Psoas muscle (tissue), 8 donors: ENCODE measurements around the gene TMIGD2. TPM values are rescaled to one million over a fixed set of nuclear protein-coding genes. Genes with fewer than 3 reads are reported as not detected.
"Not testable (repeated sequence)": the region's sequence is repeated elsewhere in the genome, so short reads cannot be mapped to it uniquely, and the experiment has no call there.

Experiments used
- ATAC-seq, 4 donors: fragments of 200-7000 bp; cut with Tn5 transposase; one replicate each; pipeline ENCODE4 v1.9.1; 2020; ENCODE audit warnings: moderate library complexity in 3 of 4, mild to moderate bottlenecking in 2 of 4
- DNase-seq, 2 donors: peaks; one replicate each; pipeline ENCODE4 v3.0.0-alpha.2; 2020
- H3K27ac ChIP-seq: fragments of 200-600 bp; one replicate; pipeline ENCODE4 v1.8.0; 2022
- H3K27me3 ChIP-seq, 3 donors: fragments of 200-600 bp in 1 of 3; one replicate each; pipeline versions ENCODE4 v1.6.1 to v1.8.0; 2013 to 2022; ENCODE audit warnings: low read length in 2 of 3, mild to moderate bottlenecking in 2 of 3, moderate library complexity in 1 of 3; ENCODE audit not compliant: insufficient read depth in 3 of 3
- H3K36me3 ChIP-seq, 2 donors: fragments of 200-600 bp in 1 of 2; one replicate each; pipeline versions ENCODE4 v1.6.1 to v1.8.0; 2013 to 2022; ENCODE audit warnings: low read depth in 1 of 2, mild to moderate bottlenecking in 1 of 2, moderate library complexity in 1 of 2; ENCODE audit not compliant: insufficient read depth in 1 of 2
- H3K4me1 ChIP-seq: fragments of 200-600 bp; one replicate; pipeline ENCODE4 v1.8.0; 2022
- H3K4me3 ChIP-seq: fragments of 200-600 bp; one replicate; pipeline ENCODE4 v1.8.0; 2022; ENCODE audit warnings: mild to moderate bottlenecking
- H3K9me3 ChIP-seq: fragments of 200-600 bp; one replicate; pipeline ENCODE4 v1.8.0; 2022
- CTCF ChIP-seq: fragments of 200-600 bp; IDR thresholded peaks from one replicate; pipeline ENCODE4 v1.8.0; 2022; ENCODE audit warnings: antibody characterized with exemption
- WGBS, 3 donors: extraction: QIAGEN DNeasy Blood & Tissue Kit; methylation state at CpG; one replicate each; pipeline versions ENCODE4 v1.1.6 to v1.1.7; 2013; 5-methylcytosine and 5-hydroxymethylcytosine counted together
- intact Hi-C, 2 donors: fragments of 100-400 bp; cut with DNase I; formaldehyde crosslinking; loops; one replicate each; pipeline versions ENCODE4 v1.11.0 to v1.14.2; 2022
- polyA plus RNA-seq, 3 donors: library from polyadenylated mRNA; stranded (reverse); fragments of 200-250 nt; gene quantifications; one replicate each; pipeline ENCODE4 v1.2.3, GENCODE V29; 2013
- total RNA-seq, 4 donors: library from RNA; stranded (reverse); fragmentation: NEBNext Ultra II Directional in 2 of 4; extraction: Animal tissue kit (Norgen Biotek cat#: 25700) in 2 of 4; gene quantifications; one replicate each; pipeline versions ENCODE4 v1.2.1 to v1.2.4, GENCODE V29; 2021 to 2023
- donor health status: healthy with polysubstance abuse.
- donor health status: DM: no; HTN: no; CAD: no; lungs with moderate emphysema.
- donor health status: Bipolar disorder and iron deficiency.
- donor health status: healthy.
- donor health status: DM: yes; HTN: yes; CAD: no.
- donor health status: DM: no; HTN: no; CAD: no.
- donor health status: DM: no; HTN: no; CAD: no.
- donor health status: DM: yes; HTN: yes; CAD: no.

Gene TMIGD2
- total and polyA plus RNA-seq, 7 donors: 0.10 to 0.20 (median 0.18) TPM; not detected in 4

DNA sequence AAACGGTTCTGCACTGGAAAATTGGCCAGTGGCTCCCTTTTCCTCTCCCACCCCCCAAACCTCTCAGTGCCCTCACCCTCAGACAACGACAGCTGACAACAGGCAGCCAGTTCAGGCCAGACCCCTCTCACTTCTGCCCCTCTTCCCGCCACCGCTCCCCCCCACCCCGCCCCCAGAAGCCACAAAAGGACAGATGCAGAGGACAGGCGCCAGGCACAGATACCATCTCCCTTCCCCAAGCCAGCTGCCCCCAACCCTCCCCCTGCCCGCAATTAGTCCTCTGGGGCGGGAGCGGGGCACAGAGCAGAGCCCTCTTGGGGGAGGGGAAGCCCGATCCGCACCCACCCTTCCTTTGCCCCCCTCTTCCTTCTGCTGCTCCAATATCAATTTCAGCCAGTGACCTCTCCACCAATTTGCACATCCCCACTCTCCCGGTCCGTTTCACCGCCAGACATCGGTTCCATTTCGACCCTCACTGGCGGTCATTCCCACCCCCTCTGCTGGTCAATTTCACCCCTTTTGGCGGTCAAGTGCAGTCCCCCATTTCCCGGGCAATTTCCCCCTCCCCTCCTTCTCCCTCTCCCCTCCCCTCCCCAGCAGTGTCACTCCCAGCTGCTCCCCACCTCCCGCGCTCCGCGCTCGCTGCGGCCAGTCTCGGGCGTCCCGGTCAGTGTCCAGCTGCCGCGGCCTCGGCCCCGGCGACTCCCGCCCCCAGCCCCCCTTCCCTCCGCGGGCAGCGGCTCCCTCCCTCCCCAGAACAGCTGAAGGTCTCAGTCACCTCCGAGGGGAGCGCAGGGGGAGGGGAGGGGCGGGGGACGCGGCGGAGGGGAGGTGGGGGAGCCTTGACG lies 23.5 kb downstream of the TMIGD2 start, which contains the start of gene SHD:
TSS of gene SHD (plus strand) at position 848 of the 848 bp plus-strand sequence. CDS start 798 bp downstream, outside the sequence.
- TF ChIP-seq CTCF: no peak
- DNase-seq: no peak
- peak within 1 kb of the TSS; percentile 51 for H3K4me3 ChIP-seq
- peak in 1 of 4 donors; percentile 19 for ATAC-seq
- intact Hi-C loops: loop anchor here in 1 of 2 donors (10.0 kb wide), 1 partner anchor 136 kb away; no protein-coding TSS in a partner anchor
- no peaks in the 10 kb centered on the region for H3K9me3 ChIP-seq
- WGBS, 3 donors: 2 to 4% (median 4%) methylated on average over 29 to 43 of the region's 44 CpGs
- H3K27me3 ChIP-seq: peaks cover 0 to 51% (median 16%) of the 10 kb centered on the region in 3 donors
- H3K36me3 ChIP-seq: no peaks in the 10 kb centered on the region
- no peak within 1 kb of the TSS for H3K27ac ChIP-seq
- H3K4me1 ChIP-seq: peaks cover 4% of the 10 kb centered on the region

DNA sequence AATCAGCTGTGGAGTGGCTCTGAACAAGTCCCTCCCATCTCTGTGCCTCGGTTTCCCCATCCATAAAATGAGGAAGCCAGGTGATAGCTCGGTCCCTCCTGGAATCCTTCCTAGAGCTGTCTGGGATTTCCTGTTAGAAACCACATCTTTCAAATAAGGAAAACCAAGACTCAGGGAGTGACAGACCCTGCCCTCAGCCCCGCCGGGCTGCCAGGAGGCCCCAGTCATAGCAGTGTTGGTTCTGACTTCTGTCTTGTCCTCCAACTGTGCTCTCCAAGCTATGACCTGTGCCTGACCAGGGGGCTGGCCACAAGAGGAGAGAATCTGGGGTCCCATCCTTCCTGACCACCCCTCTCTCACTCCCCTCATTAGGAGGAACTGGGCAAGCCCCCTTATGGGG lies 24.2 kb downstream of the TMIGD2 start:
- H3K4me3 ChIP-seq: no peak overlapping the region

GRCh38 chr19:4277191-4277696 lies 24.9 kb downstream of the TMIGD2 start:
- peaks cover 4% of the 10 kb centered on the region for H3K4me1 ChIP-seq
- no peak for TF ChIP-seq CTCF
- no peak overlapping the region for H3K27ac ChIP-seq
- H3K9me3 ChIP-seq: no peaks in the 10 kb centered on the region
- intact Hi-C loops: loop anchor here in 1 of 2 donors (10.0 kb wide), 1 partner anchor 138 kb away; no protein-coding TSS in a partner anchor
- WGBS, 3 donors: 32 to 41% (median 37%) methylated on average over 16 of the region's 16 CpGs
- ATAC-seq (no peak), DNase-seq (no peak)
- H3K4me3 ChIP-seq: no peak overlapping the region
- peaks cover 0 to 3% of the 10 kb centered on the region in 2 donors for H3K36me3 ChIP-seq
- H3K27me3 ChIP-seq: peaks cover 0 to 40% (median 16%) of the 10 kb centered on the region in 3 donors

More for the DNA sequence above, 24.2 kb downstream of the TMIGD2 start:
- H3K9me3 ChIP-seq: no peaks in the 10 kb centered on the region
- TF ChIP-seq CTCF: no peak
- H3K27ac ChIP-seq: no peak overlapping the region
- DNase-seq (no peak), ATAC-seq (no peak)
- H3K36me3 ChIP-seq: no peaks in the 10 kb centered on the region
- intact Hi-C loops: loop anchor here in 1 of 2 donors (10.0 kb wide), 1 partner anchor 137 kb away; no protein-coding TSS in a partner anchor
- H3K27me3 ChIP-seq: peaks cover 0 to 48% (median 16%) of the 10 kb centered on the region in 3 donors
- WGBS, 3 donors: 19 to 43% (median 28%) methylated on average over 4 of the region's 4 CpGs
- H3K4me1 ChIP-seq: peaks cover 4% of the 10 kb centered on the region

GRCh38 chr19:4274321-4274686 lies 27.9 kb downstream of the TMIGD2 start:
- H3K4me3 ChIP-seq, H3K27ac ChIP-seq, DNase-seq, H3K4me1 ChIP-seq, H3K9me3 ChIP-seq: not testable (repeated sequence)
- Histone ChIP-seq H3K27me3 (peaks cover 0 to 13% (median 6%) of the 10 kb centered on the region in 3 donors), H3K36me3 (peaks cover 0 to 33% of the 10 kb centered on the region in 2 donors)
- 28 to 42% (median 28%) methylated on average over 6 of the region's 6 CpGs for WGBS, 3 donors
- peak in 1 of 4 donors; percentile 37 for ATAC-seq
- intact Hi-C loops: loop anchor here in 1 of 2 donors (10.0 kb wide), 1 partner anchor 140 kb away; no protein-coding TSS in a partner anchor

GRCh38 chr19:4272894-4273293 lies 29.3 kb downstream of the TMIGD2 start:
- intact Hi-C loops: loop anchor here in 1 of 2 donors (10.0 kb wide), 1 partner anchor 142 kb away; no protein-coding TSS in a partner anchor
- TF ChIP-seq CTCF: no peak
- Histone ChIP-seq H3K4me3 (no peak overlapping the region), H3K27ac (no peak overlapping the region), H3K4me1 (no peaks in the 10 kb centered on the region), H3K36me3 (peaks cover 6 to 47% of the 10 kb centered on the region in 2 donors), H3K9me3 (no peaks in the 10 kb centered on the region), H3K27me3 (no peaks in the 10 kb centered on the region)
- 57 to 65% (median 62%) methylated on average over 10 of the region's 10 CpGs for WGBS, 3 donors
- DNase-seq (no peak), ATAC-seq (no peak)
